Measurements from ENCODE around the gene PTPRM. TPM values are rescaled to one million over a fixed set of nuclear protein-coding genes. Genes with fewer than 3 reads are reported as not detected.

The PTPRM gene
- polyA plus RNA-seq, 1 donor from 2014 or later = 126 TPM

DNA sequence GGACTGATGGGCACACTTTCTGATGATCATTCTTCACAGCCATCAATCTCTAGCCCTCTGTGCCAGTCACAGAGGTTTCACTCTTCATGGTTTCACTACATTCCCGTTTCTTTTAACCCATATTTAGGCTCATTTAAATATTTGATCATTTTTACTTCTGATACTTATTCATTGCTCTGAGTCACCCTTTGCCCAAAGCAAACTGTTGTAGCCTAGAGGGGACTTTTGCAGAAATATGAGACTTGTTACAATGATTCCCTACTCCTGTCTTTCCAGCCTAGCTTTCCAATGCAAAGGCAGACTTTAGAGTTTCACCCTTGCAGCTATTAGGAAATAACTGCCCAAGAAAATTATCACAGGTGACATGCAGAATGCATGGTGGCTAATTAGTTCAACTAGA, 444.2 kb downstream of the PTPRM start:
- no peak for TF ChIP-seq SMC3 (conservative IDR thresholded peaks at IDR 0.05; ENCODE audit: poor library complexity)
- no peak for TF ChIP-seq EZH2 (IDR thresholded peaks at IDR 0.05; ENCODE audit: borderline replicate concordance, insufficient read depth, low read length, poor library complexity, severe bottlenecking)
- no peak for TF ChIP-seq TAF1 (IDR thresholded peaks at IDR 0.05; ENCODE audit: low read depth)
- no peak for TF ChIP-seq EP300 (conservative IDR thresholded peaks at IDR 0.05; ENCODE audit: poor library complexity, severe bottlenecking)
- TF ChIP-seq POLR2AphosphoS5 (IDR thresholded peaks at IDR 0.05) = no peak
- TF ChIP-seq, protein P1, sequence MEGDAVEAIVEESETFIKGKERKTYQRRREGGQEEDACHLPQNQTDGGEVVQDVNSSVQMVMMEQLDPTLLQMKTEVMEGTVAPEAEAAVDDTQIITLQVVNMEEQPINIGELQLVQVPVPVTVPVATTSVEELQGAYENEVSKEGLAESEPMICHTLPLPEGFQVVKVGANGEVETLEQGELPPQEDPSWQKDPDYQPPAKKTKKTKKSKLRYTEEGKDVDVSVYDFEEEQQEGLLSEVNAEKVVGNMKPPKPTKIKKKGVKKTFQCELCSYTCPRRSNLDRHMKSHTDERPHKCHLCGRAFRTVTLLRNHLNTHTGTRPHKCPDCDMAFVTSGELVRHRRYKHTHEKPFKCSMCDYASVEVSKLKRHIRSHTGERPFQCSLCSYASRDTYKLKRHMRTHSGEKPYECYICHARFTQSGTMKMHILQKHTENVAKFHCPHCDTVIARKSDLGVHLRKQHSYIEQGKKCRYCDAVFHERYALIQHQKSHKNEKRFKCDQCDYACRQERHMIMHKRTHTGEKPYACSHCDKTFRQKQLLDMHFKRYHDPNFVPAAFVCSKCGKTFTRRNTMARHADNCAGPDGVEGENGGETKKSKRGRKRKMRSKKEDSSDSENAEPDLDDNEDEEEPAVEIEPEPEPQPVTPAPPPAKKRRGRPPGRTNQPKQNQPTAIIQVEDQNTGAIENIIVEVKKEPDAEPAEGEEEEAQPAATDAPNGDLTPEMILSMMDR (IDR thresholded peaks at IDR 0.05; ENCODE audit: poor library complexity, severe bottlenecking) = no peak
- TF ChIP-seq, protein P2, sequence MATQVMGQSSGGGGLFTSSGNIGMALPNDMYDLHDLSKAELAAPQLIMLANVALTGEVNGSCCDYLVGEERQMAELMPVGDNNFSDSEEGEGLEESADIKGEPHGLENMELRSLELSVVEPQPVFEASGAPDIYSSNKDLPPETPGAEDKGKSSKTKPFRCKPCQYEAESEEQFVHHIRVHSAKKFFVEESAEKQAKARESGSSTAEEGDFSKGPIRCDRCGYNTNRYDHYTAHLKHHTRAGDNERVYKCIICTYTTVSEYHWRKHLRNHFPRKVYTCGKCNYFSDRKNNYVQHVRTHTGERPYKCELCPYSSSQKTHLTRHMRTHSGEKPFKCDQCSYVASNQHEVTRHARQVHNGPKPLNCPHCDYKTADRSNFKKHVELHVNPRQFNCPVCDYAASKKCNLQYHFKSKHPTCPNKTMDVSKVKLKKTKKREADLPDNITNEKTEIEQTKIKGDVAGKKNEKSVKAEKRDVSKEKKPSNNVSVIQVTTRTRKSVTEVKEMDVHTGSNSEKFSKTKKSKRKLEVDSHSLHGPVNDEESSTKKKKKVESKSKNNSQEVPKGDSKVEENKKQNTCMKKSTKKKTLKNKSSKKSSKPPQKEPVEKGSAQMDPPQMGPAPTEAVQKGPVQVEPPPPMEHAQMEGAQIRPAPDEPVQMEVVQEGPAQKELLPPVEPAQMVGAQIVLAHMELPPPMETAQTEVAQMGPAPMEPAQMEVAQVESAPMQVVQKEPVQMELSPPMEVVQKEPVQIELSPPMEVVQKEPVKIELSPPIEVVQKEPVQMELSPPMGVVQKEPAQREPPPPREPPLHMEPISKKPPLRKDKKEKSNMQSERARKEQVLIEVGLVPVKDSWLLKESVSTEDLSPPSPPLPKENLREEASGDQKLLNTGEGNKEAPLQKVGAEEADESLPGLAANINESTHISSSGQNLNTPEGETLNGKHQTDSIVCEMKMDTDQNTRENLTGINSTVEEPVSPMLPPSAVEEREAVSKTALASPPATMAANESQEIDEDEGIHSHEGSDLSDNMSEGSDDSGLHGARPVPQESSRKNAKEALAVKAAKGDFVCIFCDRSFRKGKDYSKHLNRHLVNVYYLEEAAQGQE (IDR thresholded peaks at IDR 0.05; ENCODE audit: borderline replicate concordance) = no peak
- TF ChIP-seq RAD21 (conservative IDR thresholded peaks at IDR 0.05) = no peak
- TF ChIP-seq MXI1 (conservative IDR thresholded peaks at IDR 0.05; ENCODE audit: poor library complexity, severe bottlenecking) = no peak

DNA sequence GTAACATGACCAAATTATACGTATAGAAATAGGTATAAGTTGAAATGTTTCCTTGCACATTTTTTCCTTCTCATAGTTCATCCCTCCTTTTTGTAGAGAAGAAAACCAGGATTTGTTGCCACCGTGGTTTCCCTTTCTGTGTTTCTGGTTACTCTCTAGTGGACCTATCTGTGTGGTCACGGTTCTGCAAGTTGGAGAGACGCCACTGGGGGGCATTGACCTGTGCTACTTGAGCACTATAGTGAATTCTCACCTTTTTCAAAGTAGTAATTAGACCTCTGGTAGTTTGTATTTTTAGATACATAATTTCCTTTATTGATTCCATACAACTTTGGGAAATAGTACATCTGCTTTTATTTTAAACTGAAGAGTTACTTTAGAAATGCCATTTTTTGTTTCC, 444.8 kb downstream of the PTPRM start:
- no peaks in the 10 kb centered on the region for H3K9me2 ChIP-seq (ENCODE audit: insufficient read depth, low read length)
- no peak overlapping the region for H3K27ac ChIP-seq (ENCODE audit: low read length)
- H3K9ac ChIP-seq (ENCODE audit: low read length) = no peak overlapping the region
- H4K20me1 ChIP-seq (ENCODE audit: insufficient read depth) = no peaks in the 10 kb centered on the region
- peaks cover 5% of the 10 kb centered on the region for H3F3A ChIP-seq (ENCODE audit: insufficient read depth, low read length, poor library complexity, severe bottlenecking)
- H3K9me3 ChIP-seq (ENCODE audit: low read length) = no peaks in the 10 kb centered on the region
- no peaks in the 10 kb centered on the region for H3K27me3 ChIP-seq (ENCODE audit: insufficient read depth, low read depth, low read length)
- H3K4me3 ChIP-seq (ENCODE audit: low read length) = no peak overlapping the region
- H3K79me2 ChIP-seq (replicated peaks; ENCODE audit: insufficient read depth, low read length) = no peaks in the 10 kb centered on the region
- no peak overlapping the region for H2AFZ ChIP-seq (ENCODE audit: low read depth, low read length)
- H3K4me2 ChIP-seq (ENCODE audit: low read length) = no peak overlapping the region
- TF ChIP-seq, protein P2 (IDR thresholded peaks at IDR 0.05; ENCODE audit: borderline replicate concordance) = no peak
- TF ChIP-seq EP300 (conservative IDR thresholded peaks at IDR 0.05; ENCODE audit: poor library complexity, severe bottlenecking) (no peak), RAD21 (conservative IDR thresholded peaks at IDR 0.05) (no peak), MXI1 (conservative IDR thresholded peaks at IDR 0.05; ENCODE audit: poor library complexity, severe bottlenecking) (no peak), POLR2AphosphoS5 (IDR thresholded peaks at IDR 0.05) (no peak), TAF1 (IDR thresholded peaks at IDR 0.05; ENCODE audit: low read depth) (no peak), SMC3 (conservative IDR thresholded peaks at IDR 0.05; ENCODE audit: poor library complexity) (no peak), EZH2 (IDR thresholded peaks at IDR 0.05; ENCODE audit: borderline replicate concordance, insufficient read depth, low read length, poor library complexity, severe bottlenecking) (no peak)
- TF ChIP-seq, protein P1 (IDR thresholded peaks at IDR 0.05; ENCODE audit: poor library complexity, severe bottlenecking) = no peak
- no peaks in the 10 kb centered on the region for H3K36me3 ChIP-seq (ENCODE audit: insufficient read depth, low read length)

More for the DNA sequence above, 444.2 kb downstream of the PTPRM start:
- Histone ChIP-seq H3K9me2 (ENCODE audit: insufficient read depth, low read length) (no peaks in the 10 kb centered on the region), H2AFZ (ENCODE audit: low read depth, low read length) (no peak overlapping the region), H3K4me2 (ENCODE audit: low read length) (no peak overlapping the region), H3K9me3 (ENCODE audit: low read length) (no peaks in the 10 kb centered on the region), H3F3A (ENCODE audit: insufficient read depth, low read length, poor library complexity, severe bottlenecking) (peaks cover 5% of the 10 kb centered on the region), H3K4me3 (ENCODE audit: low read length) (no peak overlapping the region), H3K9ac (ENCODE audit: low read length) (no peak overlapping the region), H3K27ac (ENCODE audit: low read length) (no peak overlapping the region), H3K27me3 (ENCODE audit: insufficient read depth, low read depth, low read length) (no peaks in the 10 kb centered on the region), H4K20me1 (ENCODE audit: insufficient read depth) (no peaks in the 10 kb centered on the region), H3K36me3 (ENCODE audit: insufficient read depth, low read length) (no peaks in the 10 kb centered on the region), H3K79me2 (replicated peaks; ENCODE audit: insufficient read depth, low read length) (no peaks in the 10 kb centered on the region)
